Endothelial cell (in vitro differentiated cells): ENCODE data around the gene TRIM32. TPM values are rescaled to one million over a fixed set of nuclear protein-coding genes. Genes with fewer than 3 reads are reported as not detected.

ENCODE experiments used
- DNase-seq: peaks from one replicate; pipeline ENCODE4 v3.0.0; 2021; ENCODE audit warnings: low spot score
- H3K27ac Mint-ChIP-seq: one replicate; pipeline ENCODE4 v1.8.0; 2021; ENCODE audit warnings: mixed read lengths, inconsistent platforms; ENCODE audit not compliant: unreplicated experiment
- H3K27me3 Mint-ChIP-seq: one replicate; pipeline ENCODE4 v1.8.0; 2021; ENCODE audit warnings: mild to moderate bottlenecking, moderate library complexity, mixed read lengths, inconsistent platforms; ENCODE audit not compliant: unreplicated experiment
- H3K36me3 Mint-ChIP-seq: one replicate; pipeline ENCODE4 v1.8.0; 2021; ENCODE audit warnings: mild to moderate bottlenecking, low read depth, mixed read lengths, inconsistent platforms; ENCODE audit not compliant: unreplicated experiment
- H3K4me1 Mint-ChIP-seq: one replicate; pipeline ENCODE4 v1.8.0; 2021; ENCODE audit warnings: mild to moderate bottlenecking, mixed read lengths, inconsistent platforms; ENCODE audit not compliant: unreplicated experiment
- H3K4me3 Mint-ChIP-seq: one replicate; pipeline ENCODE4 v1.8.0; 2021; ENCODE audit warnings: mild to moderate bottlenecking, mixed read lengths, inconsistent platforms; ENCODE audit not compliant: unreplicated experiment
- H3K9me3 Mint-ChIP-seq: one replicate; pipeline ENCODE4 v1.8.0; 2021; ENCODE audit warnings: mixed read lengths, inconsistent platforms; ENCODE audit not compliant: unreplicated experiment
- CTCF ChIP-seq: fragments of 200-600 bp; sonication (generic); IDR thresholded peaks from one replicate; pipeline ENCODE4 v1.5.0; 2021; ENCODE audit warnings: antibody characterized with exemption; ENCODE audit not compliant: unreplicated experiment
- total RNA-seq: library from RNA; stranded (reverse); fragmentation: NEBNext Ultra II Directional; extraction: Animal tissue kit (Norgen Biotek cat#: 25700); gene quantifications from one replicate; pipeline ENCODE4 v1.2.1, GENCODE V29; 2021; ENCODE audit not compliant: unreplicated experiment

TRIM32 gene
- total RNA-seq, 1 donor from 2014 or later, result 24.7 TPM

GRCh38 chr9:116733010-116733641, 46.0 kb downstream of the TRIM32 start:
- no peak for TF ChIP-seq CTCF
- Mint-ChIP-seq H3K27ac (no peak overlapping the region), H3K9me3 (no peaks in the 10 kb centered on the region), H3K4me1 (peaks cover 29% of the 10 kb centered on the region), H3K4me3 (no peak overlapping the region), H3K27me3 (no peaks in the 10 kb centered on the region), H3K36me3 (no peaks in the 10 kb centered on the region)
- no peak for DNase-seq

- peaks cover 36% of the 10 kb centered on the region for H3K4me1 Mint-ChIP-seq
- no peak for DNase-seq
- H3K9me3 Mint-ChIP-seq, result no peaks in the 10 kb centered on the region
- TF ChIP-seq CTCF, result no peak
- H3K4me3 Mint-ChIP-seq, result peak overlapping the region; percentile 82
- H3K27ac Mint-ChIP-seq, result peak overlapping the region; percentile 48
- H3K36me3 Mint-ChIP-seq, result no peaks in the 10 kb centered on the region
- H3K27me3 Mint-ChIP-seq, result no peaks in the 10 kb centered on the region
These were observed 49.5 kb downstream of the TRIM32 start for GRCh38 chr9:116736399-116737151.

- H3K4me3 Mint-ChIP-seq, result peak overlapping the region; percentile 82
- peak overlapping the region; percentile 80 for H3K27ac Mint-ChIP-seq
- TF ChIP-seq CTCF, result peak; percentile 94
- H3K36me3 Mint-ChIP-seq, result no peaks in the 10 kb centered on the region
- peak; percentile 99 for DNase-seq
- H3K4me1 Mint-ChIP-seq, result peaks cover 36% of the 10 kb centered on the region
- no peaks in the 10 kb centered on the region for H3K27me3 Mint-ChIP-seq
- H3K9me3 Mint-ChIP-seq, result no peaks in the 10 kb centered on the region
These were observed 50.0 kb downstream of the TRIM32 start for GRCh38 chr9:116737152-116737546.

GRCh38 chr9:116741086-116741740, 54.1 kb downstream of the TRIM32 start:
- no peak for TF ChIP-seq CTCF
- H3K27me3 Mint-ChIP-seq, result no peaks in the 10 kb centered on the region
- H3K9me3 Mint-ChIP-seq, result no peaks in the 10 kb centered on the region
- H3K4me1 Mint-ChIP-seq, result peaks cover 22% of the 10 kb centered on the region
- no peak overlapping the region for H3K4me3 Mint-ChIP-seq
- no peaks in the 10 kb centered on the region for H3K36me3 Mint-ChIP-seq
- no peak for DNase-seq
- H3K27ac Mint-ChIP-seq, result no peak overlapping the region
